ENCODE data around the gene TP53RK.

TP53RK gene

DNA sequence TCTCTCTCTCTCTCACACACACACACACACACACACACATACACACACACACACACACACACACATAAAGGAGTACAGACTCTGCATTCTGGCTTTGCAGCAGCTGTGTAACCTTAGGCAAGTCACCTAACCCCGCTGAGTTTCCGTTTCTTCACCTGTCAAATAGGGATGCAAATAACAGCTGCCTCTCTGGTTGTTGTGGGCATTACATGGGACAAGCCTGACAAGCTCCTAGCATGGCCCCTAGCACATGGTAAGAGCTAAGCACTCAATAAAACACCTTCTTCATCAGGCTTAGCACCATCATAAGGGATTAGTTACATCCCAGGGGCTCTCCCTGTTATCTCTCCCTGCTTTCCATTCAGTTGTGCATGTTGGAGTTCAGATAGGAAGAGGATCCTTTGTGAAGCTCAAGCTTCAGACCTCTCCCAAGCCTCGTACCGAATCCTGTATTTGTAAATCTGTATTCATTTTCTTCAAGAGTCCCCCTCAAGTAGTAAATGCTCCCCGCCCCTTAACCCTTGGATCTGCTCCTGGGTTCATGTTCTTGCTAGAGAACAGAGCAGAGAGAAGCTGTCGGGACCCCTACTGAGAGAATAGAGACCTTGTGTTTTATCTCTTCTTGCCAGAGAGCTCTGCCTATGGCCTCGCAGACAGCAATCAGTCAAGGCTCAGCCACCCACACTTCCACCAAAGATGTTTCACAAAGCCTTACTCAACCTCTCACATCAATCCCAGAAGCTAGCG lies 40.2 kb downstream of the TP53RK start:
- no peak overlapping the region for H3K9ac ChIP-seq (ENCODE audit: low read depth in 1 of 2, low read length in 2 of 2)
- peaks cover 17% of the 10 kb centered on the region in 2 donors for H3K27me3 ChIP-seq (ENCODE audit: control insufficient read depth in 2 of 2, insufficient read depth in 2 of 2, low read length in 2 of 2)
- no peaks in the 10 kb centered on the region for H3K36me3 ChIP-seq (ENCODE audit: control insufficient read depth in 2 of 2, insufficient read depth in 2 of 2, low read length in 2 of 2)
- no peaks in the 10 kb centered on the region for H3K4me1 ChIP-seq (ENCODE audit: control insufficient read depth in 2 of 2, insufficient read depth in 2 of 2, low read length in 2 of 2)
- no peak overlapping the region for H3K27ac ChIP-seq (ENCODE audit: low read depth in 2 of 2, low read length in 2 of 2)
- H3K4me3 ChIP-seq (ENCODE audit: low read length in 2 of 2) = no peak overlapping the region
- no peaks in the 10 kb centered on the region for H3K9me3 ChIP-seq (ENCODE audit: control insufficient read depth in 2 of 2, low read length in 2 of 2)

DNA sequence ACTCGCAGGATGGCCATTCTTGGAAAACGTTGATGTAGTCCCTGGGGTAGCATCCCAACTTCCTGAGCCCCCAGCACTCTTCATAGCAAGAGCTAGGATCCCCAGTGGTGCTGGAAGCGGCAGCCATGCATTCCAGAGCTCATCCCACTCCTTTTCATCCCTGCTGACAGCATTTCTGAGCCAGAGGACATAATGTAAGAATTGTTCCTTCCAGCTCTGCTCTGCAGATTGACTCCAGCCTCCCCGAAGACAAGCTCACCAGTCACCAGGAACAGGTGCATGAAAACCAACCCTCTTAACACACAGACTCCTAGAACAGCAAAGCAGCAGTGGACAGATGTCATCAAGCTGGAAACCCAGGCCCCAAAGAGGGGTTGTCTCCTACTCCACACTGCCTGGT lies 41.8 kb downstream of the TP53RK start:
- Histone ChIP-seq H3K27me3 (ENCODE audit: control insufficient read depth in 2 of 2, insufficient read depth in 2 of 2, low read length in 2 of 2) (peaks cover 15 to 17% of the 10 kb centered on the region in 2 donors), H3K36me3 (ENCODE audit: control insufficient read depth in 2 of 2, insufficient read depth in 2 of 2, low read length in 2 of 2) (no peaks in the 10 kb centered on the region), H3K9ac (ENCODE audit: low read depth in 1 of 2, low read length in 2 of 2) (no peak overlapping the region), H3K4me3 (ENCODE audit: low read length in 2 of 2) (no peak overlapping the region), H3K9me3 (ENCODE audit: control insufficient read depth in 2 of 2, low read length in 2 of 2) (no peaks in the 10 kb centered on the region), H3K27ac (ENCODE audit: low read depth in 2 of 2, low read length in 2 of 2) (no peak overlapping the region), H3K4me1 (ENCODE audit: control insufficient read depth in 2 of 2, insufficient read depth in 2 of 2, low read length in 2 of 2) (no peaks in the 10 kb centered on the region)

DNA sequence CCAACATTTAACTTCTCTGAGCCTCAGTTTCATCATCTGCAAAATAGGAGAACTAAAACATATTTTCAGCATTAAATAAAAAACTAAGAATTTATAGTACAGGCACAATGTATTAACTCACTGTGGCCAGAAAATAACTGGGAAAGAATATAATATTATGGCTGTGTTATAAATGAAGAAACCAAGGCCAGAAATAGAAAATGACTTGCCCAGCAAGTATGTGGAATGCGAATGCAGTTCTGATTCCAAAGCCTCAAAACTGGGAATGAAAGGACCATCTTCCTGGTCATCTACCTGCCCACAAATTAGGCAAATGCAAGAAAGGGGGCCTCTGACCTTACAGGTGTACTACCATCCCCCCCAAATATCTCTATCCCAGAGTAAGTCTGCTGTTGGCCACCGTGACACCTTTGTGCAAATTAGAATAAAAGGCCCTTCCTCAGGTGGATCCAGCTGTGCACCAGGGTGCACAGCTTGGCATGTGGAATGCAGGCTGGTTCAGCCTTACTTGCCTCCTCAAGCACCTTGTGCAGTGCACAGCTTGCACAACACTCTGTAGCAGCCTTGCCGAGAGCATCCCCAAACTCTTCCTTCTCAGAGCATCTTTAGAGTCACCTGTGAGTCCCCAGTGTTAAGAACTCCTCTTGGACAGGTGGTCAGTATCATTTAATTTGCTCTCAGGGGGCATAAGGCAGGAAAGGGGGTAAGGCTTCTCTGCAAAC lies 42.4 kb downstream of the TP53RK start:
- Histone ChIP-seq H3K36me3 (ENCODE audit: control insufficient read depth in 2 of 2, insufficient read depth in 2 of 2, low read length in 2 of 2) (no peaks in the 10 kb centered on the region), H3K27ac (ENCODE audit: low read depth in 2 of 2, low read length in 2 of 2) (no peak overlapping the region), H3K4me3 (ENCODE audit: low read length in 2 of 2) (no peak overlapping the region), H3K9ac (ENCODE audit: low read depth in 1 of 2, low read length in 2 of 2) (no peak overlapping the region), H3K4me1 (ENCODE audit: control insufficient read depth in 2 of 2, insufficient read depth in 2 of 2, low read length in 2 of 2) (no peaks in the 10 kb centered on the region), H3K9me3 (ENCODE audit: control insufficient read depth in 2 of 2, low read length in 2 of 2) (no peaks in the 10 kb centered on the region), H3K27me3 (ENCODE audit: control insufficient read depth in 2 of 2, insufficient read depth in 2 of 2, low read length in 2 of 2) (peaks cover 15% of the 10 kb centered on the region in 2 donors)

DNA sequence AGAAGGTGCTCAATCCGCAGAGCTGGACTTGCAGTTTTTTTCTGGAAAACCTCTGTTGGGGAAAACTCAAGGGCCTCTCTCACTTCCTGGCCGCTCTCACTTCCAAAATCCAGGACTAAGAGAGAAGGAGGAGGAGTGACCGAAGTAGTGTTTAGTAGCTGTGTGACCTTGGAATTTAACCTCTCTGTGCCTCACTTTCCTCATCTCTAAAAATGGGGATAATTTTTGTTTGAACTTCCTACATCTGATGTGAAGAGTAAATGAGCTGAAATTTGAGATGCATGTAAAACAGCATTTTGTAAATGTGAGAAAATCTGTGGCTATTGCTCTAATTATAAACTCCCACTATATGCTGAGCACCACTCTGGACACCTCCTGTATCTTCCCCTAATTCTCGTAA lies 43.1 kb downstream of the TP53RK start:
- no peak overlapping the region for H3K9ac ChIP-seq (ENCODE audit: low read depth in 1 of 2, low read length in 2 of 2)
- no peaks in the 10 kb centered on the region for H3K36me3 ChIP-seq (ENCODE audit: control insufficient read depth in 2 of 2, insufficient read depth in 2 of 2, low read length in 2 of 2)
- H3K27ac ChIP-seq (ENCODE audit: low read depth in 2 of 2, low read length in 2 of 2) = no peak overlapping the region
- no peaks in the 10 kb centered on the region for H3K9me3 ChIP-seq (ENCODE audit: control insufficient read depth in 2 of 2, low read length in 2 of 2)
- no peak overlapping the region for H3K4me3 ChIP-seq (ENCODE audit: low read length in 2 of 2)
- no peaks in the 10 kb centered on the region for H3K4me1 ChIP-seq (ENCODE audit: control insufficient read depth in 2 of 2, insufficient read depth in 2 of 2, low read length in 2 of 2)
- peaks cover 9 to 13% of the 10 kb centered on the region in 2 donors for H3K27me3 ChIP-seq (ENCODE audit: control insufficient read depth in 2 of 2, insufficient read depth in 2 of 2, low read length in 2 of 2)

DNA sequence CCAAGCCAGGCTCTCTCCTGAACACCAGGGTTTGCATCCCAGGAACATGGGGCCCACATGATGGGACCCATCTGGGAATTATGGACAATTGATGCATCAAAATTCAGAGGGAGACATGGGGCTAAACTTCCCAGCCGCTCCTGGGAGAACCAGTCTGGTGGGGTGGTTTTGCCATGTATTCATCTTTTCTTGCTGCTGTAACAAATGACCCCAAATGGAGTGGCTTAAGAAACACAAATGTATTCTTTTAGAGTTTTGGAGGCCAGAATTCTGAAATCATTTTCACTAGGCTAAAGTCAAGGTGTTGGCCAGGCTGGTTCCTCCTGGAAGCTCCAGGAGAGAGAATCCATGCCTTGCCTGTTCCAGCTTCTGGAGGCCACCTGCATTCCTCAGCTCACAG lies 44.5 kb downstream of the TP53RK start:
- H3K4me3 ChIP-seq (ENCODE audit: low read length in 2 of 2) = no peak overlapping the region
- H3K4me1 ChIP-seq (ENCODE audit: control insufficient read depth in 2 of 2, insufficient read depth in 2 of 2, low read length in 2 of 2) = no peaks in the 10 kb centered on the region
- H3K36me3 ChIP-seq (ENCODE audit: control insufficient read depth in 2 of 2, insufficient read depth in 2 of 2, low read length in 2 of 2) = no peaks in the 10 kb centered on the region

DNA sequence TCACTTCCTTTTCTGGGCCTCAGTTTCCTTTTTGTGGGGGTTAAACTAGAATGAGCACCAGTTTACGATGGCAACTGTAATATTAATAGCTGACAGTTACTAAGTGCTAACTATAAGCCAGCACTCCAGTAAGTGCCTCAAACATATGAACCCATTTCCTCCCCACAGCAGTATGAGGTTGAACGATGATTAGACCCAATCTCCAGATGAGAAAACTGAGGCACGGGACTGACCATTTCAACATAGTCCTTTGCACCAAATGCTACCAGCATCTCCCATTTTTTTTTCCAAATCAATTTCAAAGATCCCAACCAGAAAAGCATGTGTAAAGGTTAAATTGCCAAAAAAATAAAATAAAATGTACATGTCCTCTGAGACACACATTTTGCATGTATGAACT lies 45.1 kb downstream of the TP53RK start:
- Histone ChIP-seq H3K27ac (ENCODE audit: low read depth in 2 of 2, low read length in 2 of 2) (no peak overlapping the region), H3K4me1 (ENCODE audit: control insufficient read depth in 2 of 2, insufficient read depth in 2 of 2, low read length in 2 of 2) (no peaks in the 10 kb centered on the region), H3K4me3 (ENCODE audit: low read length in 2 of 2) (no peak overlapping the region), H3K27me3 (ENCODE audit: control insufficient read depth in 2 of 2, insufficient read depth in 2 of 2, low read length in 2 of 2) (peaks cover 3 to 8% of the 10 kb centered on the region in 2 donors), H3K9me3 (ENCODE audit: control insufficient read depth in 2 of 2, low read length in 2 of 2) (no peaks in the 10 kb centered on the region), H3K9ac (ENCODE audit: low read depth in 1 of 2, low read length in 2 of 2) (no peak overlapping the region), H3K36me3 (ENCODE audit: control insufficient read depth in 2 of 2, insufficient read depth in 2 of 2, low read length in 2 of 2) (no peaks in the 10 kb centered on the region)

More for the DNA sequence above, 44.5 kb downstream of the TP53RK start:
- Histone ChIP-seq H3K9me3 (ENCODE audit: control insufficient read depth in 2 of 2, low read length in 2 of 2) (no peaks in the 10 kb centered on the region), H3K27ac (ENCODE audit: low read depth in 2 of 2, low read length in 2 of 2) (no peak overlapping the region), H3K9ac (ENCODE audit: low read depth in 1 of 2, low read length in 2 of 2) (no peak overlapping the region), H3K27me3 (ENCODE audit: control insufficient read depth in 2 of 2, insufficient read depth in 2 of 2, low read length in 2 of 2) (peaks cover 3 to 8% of the 10 kb centered on the region in 2 donors)

DNA sequence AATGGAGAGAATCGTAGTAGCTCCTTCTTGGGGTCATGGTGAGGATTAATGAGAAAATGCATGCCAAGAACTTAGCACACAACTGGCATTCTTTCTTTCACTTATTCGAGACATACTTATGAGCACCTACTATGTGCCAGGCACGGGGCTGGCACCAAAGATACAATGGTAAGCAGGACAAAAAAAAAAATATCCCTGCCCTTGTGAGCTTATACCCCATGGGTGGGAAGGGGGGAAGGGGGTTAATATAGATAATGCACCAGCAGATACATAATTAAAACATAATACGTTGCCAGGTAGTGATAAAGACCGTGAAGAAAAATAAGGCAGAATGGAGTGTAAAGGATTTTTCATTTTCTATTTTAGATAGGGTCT lies 46.3 kb downstream of the TP53RK start:
- no peak overlapping the region for H3K4me3 ChIP-seq (ENCODE audit: low read length in 2 of 2)
- no peaks in the 10 kb centered on the region for H3K9me3 ChIP-seq (ENCODE audit: control insufficient read depth in 2 of 2, low read length in 2 of 2)
- H3K27me3 ChIP-seq (ENCODE audit: control insufficient read depth in 2 of 2, insufficient read depth in 2 of 2, low read length in 2 of 2) = peaks cover 3 to 8% of the 10 kb centered on the region in 2 donors
- no peaks in the 10 kb centered on the region for H3K36me3 ChIP-seq (ENCODE audit: control insufficient read depth in 2 of 2, insufficient read depth in 2 of 2, low read length in 2 of 2)
- H3K4me1 ChIP-seq (ENCODE audit: control insufficient read depth in 2 of 2, insufficient read depth in 2 of 2, low read length in 2 of 2) = no peaks in the 10 kb centered on the region
- H3K27ac ChIP-seq (ENCODE audit: low read depth in 2 of 2, low read length in 2 of 2) = no peak overlapping the region
- no peak overlapping the region for H3K9ac ChIP-seq (ENCODE audit: low read depth in 1 of 2, low read length in 2 of 2)

DNA sequence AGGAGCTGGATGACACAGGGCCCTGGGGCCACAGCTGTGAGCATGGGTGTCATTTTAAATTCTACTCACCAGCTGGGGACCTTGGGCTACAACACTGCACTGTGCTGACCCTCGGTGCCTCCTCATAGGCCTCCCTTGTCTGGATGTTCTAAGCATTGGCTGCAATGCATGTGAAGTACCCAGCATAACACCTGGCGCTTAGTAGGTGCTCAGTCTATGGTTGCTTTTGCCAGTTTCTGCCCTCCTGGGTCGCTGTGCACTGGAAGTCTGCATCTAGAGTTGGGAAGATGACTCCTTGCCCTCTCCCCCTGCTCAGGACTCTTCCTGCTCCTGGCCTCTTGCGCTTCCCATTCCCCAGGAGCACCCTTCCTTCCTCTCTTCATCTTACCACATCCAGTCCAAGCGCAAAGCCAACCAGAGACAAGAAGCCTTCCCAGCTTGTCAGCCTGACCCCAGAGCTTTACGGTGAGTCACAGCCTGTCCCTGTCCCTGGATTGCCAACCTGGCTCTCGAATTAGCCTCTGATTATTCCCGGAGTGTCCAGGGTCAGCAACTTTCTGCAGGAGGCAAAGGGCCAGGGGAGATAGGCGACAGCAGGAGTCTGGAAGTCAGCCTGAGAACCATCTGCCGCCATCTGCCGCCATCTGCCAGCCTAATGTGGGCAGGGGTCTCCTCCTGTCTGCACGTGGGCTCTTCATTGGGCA lies 46.8 kb downstream of the TP53RK start:
- peaks cover 3 to 8% of the 10 kb centered on the region in 2 donors for H3K27me3 ChIP-seq (ENCODE audit: control insufficient read depth in 2 of 2, insufficient read depth in 2 of 2, low read length in 2 of 2)
- no peak overlapping the region for H3K9ac ChIP-seq (ENCODE audit: low read depth in 1 of 2, low read length in 2 of 2)
- no peak overlapping the region for H3K27ac ChIP-seq (ENCODE audit: low read depth in 2 of 2, low read length in 2 of 2)
- H3K4me3 ChIP-seq (ENCODE audit: low read length in 2 of 2) = no peak overlapping the region
- no peaks in the 10 kb centered on the region for H3K36me3 ChIP-seq (ENCODE audit: control insufficient read depth in 2 of 2, insufficient read depth in 2 of 2, low read length in 2 of 2)
- H3K9me3 ChIP-seq (ENCODE audit: control insufficient read depth in 2 of 2, low read length in 2 of 2) = no peaks in the 10 kb centered on the region
- H3K4me1 ChIP-seq (ENCODE audit: control insufficient read depth in 2 of 2, insufficient read depth in 2 of 2, low read length in 2 of 2) = no peaks in the 10 kb centered on the region

DNA sequence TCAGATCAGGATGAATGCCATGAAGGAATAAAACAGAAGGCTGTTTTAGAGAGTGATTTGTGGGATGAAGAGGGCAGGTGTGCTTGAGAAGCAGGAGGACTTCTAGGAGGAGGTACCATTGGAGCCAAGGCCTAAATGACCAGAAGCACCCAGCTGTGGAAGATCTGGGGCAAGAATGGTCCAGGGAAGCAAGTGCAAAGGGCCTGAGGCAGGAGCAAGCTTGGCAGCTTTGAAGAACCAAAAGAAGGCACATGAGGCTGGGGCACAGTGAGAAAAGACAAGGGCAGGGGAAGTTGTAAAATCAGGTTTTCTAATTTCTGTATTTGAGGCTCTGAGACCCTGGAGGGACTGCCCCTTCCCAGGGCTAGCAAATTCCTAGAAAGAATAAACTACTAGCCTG lies 47.8 kb downstream of the TP53RK start:
- Histone ChIP-seq H3K36me3 (ENCODE audit: control insufficient read depth in 2 of 2, insufficient read depth in 2 of 2, low read length in 2 of 2) (no peaks in the 10 kb centered on the region), H3K9me3 (ENCODE audit: control insufficient read depth in 2 of 2, low read length in 2 of 2) (no peaks in the 10 kb centered on the region), H3K27ac (ENCODE audit: low read depth in 2 of 2, low read length in 2 of 2) (no peak overlapping the region), H3K4me1 (ENCODE audit: control insufficient read depth in 2 of 2, insufficient read depth in 2 of 2, low read length in 2 of 2) (no peaks in the 10 kb centered on the region), H3K4me3 (ENCODE audit: low read length in 2 of 2) (no peak overlapping the region), H3K9ac (ENCODE audit: low read depth in 1 of 2, low read length in 2 of 2) (no peak overlapping the region), H3K27me3 (ENCODE audit: control insufficient read depth in 2 of 2, insufficient read depth in 2 of 2, low read length in 2 of 2) (peaks cover 3 to 8% of the 10 kb centered on the region in 2 donors)

All from mucosa of rectum (tissue), 2 donors.